HG02852 (cell line): Measurements from ENCODE around the gene UST.
"Not testable (repeated sequence)": the region's sequence is repeated elsewhere in the genome, so short reads cannot be mapped to it uniquely, and the experiment has no call there.

Experiments used
- ATAC-seq: cut with Tn5 transposase; IDR thresholded peaks from one replicate; pipeline ENCODE4 v1.9.1; 2021; ENCODE audit warnings: mild to moderate bottlenecking, moderate library complexity; ENCODE audit not compliant: unreplicated experiment

The UST gene

DNA sequence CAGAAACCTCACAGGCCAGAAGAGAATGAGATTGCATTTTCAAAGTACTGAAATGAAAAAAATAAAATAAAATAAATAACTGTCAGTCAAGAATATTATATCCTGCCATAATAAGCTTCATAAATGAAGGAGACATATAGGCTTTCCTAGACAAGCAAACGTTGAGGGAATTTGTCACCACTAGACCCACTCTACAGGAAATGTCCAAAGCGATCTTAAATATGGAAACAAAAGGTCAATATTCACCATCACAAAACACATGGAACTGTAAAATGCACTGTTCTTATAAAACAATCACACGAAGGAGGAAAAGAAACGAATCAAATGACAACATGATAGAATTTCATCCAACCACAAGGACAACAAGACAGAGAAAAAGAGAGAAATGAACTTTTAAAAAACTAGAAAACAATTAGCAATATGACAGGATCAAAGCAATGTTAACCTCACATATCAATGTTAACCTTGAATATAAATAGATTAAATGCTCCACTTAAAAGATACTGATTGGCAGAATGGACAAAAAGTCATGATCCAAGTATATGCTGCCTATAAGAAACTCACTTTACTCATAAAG, 352.0 kb downstream of the UST start:
- ATAC-seq: no peak

DNA sequence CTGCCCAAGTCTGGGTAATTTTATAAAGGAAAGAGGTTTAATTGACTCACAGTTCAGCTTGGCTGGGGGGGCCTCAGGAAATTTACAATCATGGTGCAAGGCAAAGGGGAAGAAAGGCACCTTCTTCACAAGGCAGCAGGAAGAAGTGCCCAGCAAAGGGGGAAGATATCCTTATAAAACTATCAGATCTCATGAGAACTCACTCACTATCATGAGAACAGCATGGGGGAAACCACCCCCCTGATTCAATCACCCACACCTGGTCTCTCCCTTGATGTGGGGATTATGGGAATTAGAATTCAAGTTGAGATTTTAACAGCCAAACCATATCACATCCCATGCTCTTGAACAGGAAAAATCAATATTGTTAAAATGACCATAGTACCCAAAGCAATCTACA, 355.5 kb downstream of the UST start:
- ATAC-seq: no peak

DNA sequence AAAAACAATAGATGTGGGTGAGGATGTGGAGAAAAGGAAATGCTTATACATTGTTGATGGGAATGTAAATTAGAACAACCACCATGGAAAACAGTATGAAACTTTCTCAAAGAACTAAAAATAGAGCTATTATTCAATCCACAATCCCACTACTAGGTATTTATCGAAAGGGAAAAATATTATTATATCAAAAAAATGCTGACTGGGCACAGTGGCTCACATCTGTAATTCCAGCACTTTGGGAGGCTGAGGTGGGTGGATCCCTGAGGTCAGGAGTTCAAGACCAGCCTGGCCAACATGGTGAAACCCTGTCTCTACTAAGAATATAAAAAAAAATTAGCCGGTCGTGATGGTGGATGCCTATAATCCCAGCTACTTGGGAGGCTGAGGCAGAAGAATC, 357.1 kb downstream of the UST start:
- not testable (repeated sequence) for ATAC-seq

DNA sequence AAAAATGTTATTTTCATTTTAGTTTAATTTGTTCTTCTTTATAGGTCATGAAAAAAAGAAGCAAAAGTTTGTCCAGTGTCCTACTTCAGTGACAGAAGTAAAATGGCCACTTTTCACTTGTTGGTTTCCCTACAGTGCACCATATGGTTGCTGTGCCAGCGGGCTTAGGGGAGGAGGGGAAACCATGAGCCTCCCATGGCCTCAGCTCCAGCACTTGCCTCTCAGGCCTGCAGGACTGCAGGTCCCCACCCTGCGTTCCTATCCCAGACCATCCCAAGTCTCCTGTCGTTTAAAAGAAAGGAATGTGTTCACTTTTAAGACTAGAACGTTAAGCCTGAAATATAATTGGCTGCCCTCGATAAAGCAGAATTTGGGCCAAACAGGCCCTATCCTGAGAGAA, 360.7 kb downstream of the UST start:
- no peak for ATAC-seq

DNA sequence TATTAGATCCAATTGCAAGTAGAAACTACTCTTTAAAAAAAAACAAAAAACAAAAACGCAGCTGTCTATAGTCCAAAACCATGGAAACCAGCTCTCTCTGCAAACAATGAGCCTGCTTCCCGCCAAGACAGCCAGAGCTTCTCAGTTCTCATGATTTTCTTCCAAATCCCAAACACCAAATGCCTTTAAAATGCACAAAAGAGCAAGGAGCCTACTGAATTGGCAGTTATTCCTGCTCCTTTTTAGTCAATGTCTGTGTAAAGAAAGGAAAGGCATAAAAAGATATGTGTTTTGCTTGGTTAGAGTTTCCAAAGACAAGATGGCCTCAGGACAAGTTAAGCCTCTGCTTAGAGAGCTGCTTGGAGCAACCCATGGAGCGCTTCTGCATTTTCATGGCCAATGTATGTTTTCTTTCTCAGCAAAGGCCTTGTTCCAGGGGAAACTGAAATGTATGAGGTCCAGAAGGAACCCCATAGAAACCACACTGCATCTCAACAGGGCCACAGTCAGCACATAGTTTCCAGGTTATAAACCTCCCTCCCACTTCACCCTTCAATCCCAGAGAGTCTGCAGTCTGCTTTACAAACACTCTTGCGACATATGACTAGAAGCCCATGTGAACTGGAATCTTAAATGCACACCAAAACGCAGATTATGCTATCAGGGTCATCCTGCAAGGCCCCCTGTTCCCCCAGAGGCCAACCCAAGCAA, 361.4 kb downstream of the UST start:
- ATAC-seq: no peak

DNA sequence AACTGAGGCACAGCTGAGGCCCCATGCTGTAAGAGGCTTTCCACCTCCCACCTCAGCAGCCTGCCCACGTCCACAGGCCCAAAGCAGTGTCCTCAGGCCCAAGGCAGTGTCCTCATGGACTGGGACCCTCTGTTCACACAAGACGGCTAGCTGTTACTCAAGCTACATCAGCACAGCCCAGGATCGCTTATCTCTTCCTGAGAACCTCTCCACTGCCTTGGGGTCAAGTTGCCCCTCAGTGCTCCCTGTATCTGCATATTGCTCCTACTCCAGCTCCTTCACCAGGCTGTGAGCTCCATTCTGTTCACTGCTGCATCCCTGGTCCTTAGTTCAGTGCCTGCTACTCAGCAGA, 361.9 kb downstream of the UST start:
- no peak for ATAC-seq

DNA sequence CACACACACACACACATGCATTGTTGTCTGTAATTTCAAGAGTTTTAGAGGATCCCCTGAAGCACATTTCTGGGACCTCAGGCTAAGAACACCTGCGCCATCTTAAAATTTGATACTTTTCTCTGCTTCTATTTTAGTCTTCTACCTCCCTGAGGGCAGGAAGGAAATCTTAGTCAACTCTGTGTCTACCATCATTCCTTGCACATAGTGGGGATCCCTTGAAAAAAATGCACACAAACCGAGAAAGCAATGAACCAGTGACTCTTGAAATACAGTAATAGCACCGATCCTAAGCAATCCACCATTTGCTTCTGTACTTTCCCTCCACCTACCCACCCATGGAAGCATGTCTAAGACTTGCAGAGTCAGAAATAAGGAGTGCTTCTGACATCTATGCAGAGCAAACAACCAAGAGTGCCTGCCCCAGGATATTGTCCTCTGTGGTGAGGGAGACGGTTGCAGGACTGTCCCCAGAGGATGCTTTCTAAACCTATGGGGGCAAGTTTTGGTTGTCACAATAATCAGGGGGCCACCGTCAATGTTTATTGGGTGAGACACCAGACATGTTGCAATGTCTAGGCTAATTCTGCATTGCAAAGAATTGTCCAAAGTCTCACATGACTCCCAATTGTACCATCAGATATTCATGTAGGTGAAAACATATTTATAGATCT, 362.7 kb downstream of the UST start:
- ATAC-seq: peak; percentile 42

DNA sequence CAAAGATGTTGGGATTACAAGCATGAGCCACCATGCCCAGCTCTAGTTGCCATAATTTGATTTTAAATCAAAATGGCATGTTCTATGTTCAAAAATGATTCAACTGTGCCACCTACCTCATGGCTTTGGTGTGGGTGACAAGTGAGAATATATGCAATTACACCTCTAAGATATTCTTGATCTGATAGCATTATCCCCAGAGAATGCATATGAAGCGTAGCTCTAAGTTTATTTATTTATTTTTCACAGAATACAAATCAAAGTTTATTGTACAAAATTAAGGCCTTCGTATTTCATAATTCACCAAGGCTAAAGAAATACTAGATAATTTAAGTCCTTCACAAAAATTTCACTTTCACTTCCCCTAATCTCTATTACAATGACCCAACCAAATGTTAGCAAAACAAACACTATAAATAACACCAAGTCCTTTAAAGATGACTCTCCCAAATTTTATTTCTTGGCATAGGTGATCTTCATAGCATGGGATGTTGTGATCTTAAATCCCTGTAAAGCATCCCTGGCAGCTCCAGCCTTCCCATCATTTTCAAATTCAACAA, 364.8 kb downstream of the UST start:
- ATAC-seq: peak; percentile 50

DNA sequence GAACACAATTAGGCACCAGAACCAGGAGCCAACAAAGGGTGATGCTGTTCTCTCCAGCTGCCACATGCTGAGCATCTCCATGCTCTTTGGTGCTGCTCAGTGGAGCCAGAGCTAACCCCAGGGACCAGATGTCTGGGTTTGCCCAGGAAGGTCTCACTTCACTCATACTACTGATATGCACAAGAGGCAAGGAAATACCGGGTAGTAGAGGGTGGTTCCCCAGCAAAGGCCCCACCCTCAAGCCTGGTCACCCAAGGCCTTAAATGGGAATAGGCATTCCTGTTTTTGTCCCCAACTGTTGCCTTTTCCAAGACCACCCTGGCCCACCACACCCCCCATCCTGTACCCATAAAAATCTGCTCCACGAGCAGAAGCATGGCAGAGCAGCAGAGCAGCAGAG, 366.1 kb downstream of the UST start:
- ATAC-seq: peak; percentile 54

DNA sequence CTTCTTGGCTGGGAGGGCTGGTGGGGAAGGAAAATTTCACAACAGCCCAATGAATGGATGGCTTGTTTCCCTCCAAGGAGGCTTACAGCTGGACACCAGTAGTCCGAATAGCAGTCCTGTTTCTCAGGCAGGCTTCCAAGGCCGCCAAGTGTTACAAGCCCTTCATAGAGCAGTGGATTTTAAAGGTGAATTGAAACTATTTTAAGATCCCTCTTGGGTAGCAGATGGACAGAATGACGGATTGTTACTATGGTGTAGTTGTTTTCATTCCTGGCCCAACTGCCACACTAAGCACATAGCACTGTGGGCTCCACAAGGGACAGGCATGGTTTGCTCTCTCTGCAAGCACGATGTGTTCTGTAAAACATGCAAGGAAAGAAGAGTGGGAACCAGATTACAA, 367.3 kb downstream of the UST start:
- ATAC-seq: no peak

DNA sequence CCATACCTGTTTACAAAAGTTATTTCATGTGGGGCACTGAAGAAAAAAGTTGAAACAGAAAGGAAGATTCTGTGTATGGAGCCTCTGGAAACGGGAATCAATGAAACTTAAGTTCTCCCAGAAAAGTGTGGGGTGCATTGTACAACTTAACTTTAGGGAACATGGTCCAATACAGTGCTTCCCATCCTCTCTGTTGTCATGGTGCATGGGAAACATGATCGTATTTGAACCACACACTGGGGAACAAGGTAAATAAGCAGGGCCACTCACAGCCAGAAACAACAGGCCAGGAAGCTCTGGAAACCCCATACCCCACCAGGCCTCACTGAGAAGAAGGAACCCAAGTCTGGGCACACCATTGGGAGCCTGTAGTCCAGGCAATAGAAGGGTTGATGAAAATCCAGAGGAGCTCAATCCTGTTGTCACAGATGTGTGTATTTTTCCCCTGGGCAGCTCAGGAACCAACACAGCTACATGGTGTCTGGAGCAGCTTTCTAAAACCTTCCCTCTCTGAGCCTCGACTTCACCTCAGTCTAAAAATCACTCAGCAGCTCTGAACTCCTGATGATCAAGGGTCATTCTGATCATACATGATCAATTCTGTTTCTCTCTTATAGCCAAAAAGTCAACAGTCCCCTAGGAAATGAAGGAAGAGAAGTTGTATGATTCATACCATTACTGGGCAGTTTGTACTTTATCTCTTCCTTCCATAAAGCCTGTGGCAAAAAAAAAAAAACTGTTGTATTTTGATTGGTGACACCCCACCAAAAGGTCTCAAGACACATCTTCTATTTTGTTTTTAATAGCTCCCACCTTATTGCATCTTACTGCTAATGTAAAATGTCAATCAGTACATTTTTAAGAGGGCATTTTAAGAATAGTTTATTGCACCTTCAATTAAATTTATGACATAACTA, 372.2 kb downstream of the UST start:
- ATAC-seq: no peak

DNA sequence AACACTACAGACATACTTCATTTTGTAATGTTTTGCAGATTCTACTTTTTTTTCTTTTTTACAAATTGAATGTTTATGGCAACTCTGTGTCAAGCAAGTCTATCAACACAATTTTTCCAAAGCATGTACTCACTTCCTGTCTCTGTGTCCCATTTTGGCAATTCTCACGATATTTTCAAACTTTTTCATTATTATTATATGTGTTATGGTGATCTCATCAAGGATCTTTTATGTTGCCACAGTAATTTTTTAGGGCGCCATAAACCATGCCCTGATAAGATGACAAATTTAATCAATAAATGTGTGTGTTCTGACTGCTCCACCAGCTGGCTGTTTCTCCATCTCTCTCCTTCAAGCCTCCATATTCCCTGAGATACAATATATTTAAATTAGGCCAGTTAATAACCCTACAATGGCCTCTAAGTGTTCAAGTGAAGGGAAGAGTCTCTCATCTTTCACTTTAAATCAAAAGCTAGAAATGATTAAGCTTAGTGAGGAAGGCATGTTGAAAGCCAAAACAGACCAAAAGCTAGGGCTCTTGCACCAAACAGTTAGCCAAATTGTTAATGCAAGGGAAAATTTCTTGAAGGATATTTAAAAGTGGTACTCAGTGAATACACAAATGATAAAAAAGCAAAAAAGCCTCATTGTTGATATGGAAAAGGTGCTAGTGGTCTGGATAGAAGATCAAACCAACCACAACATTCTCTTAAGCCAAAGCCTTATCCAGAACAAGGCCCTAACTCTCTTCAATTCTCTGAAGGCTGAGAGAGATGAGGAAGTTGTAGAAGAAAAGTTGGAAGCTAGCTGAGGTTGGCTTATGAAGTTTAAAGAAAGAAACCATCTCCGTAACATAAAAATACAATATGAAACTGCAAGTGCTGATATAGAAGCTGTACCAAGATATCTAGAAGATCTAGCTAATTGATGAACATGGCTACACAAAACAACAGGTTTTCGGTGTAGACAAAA, 376.3 kb downstream of the UST start:
- ATAC-seq: no peak

DNA sequence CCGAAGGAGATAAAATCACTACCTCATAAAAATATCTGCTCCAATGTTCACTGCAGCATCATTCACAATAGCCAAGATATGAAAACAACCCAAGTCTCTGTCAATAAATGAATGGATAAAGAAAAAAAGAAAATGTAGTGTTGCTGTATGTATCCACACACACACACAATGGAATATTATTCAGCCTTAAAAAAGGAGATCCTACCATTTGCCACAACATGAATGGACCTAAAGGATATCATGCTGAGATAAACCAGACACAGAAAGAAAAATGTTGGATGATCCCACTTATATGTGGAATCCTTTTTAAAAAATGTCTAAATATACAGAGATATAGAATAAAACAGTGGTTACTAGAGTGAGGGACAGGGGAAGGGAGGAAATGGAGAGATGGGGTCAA, 378.5 kb downstream of the UST start:
- no peak for ATAC-seq
